Mesothelial cell of epicardium (in vitro differentiated cells): ENCODE data around the gene CHD6. TPM values are rescaled to one million over a fixed set of nuclear protein-coding genes. Genes with fewer than 3 reads are reported as not detected.

ENCODE experiments used
- DNase-seq, 2 experiments: peaks; one replicate each; pipeline ENCODE4 v3.0.0; 2021; ENCODE audit warnings: low spot score in 2 of 2; ENCODE audit not compliant: unreplicated experiment in 2 of 2
- H3K27ac Mint-ChIP-seq: 2 replicates; pipeline ENCODE4 v1.8.0; 2021; ENCODE audit warnings: mixed read lengths
- H3K27me3 Mint-ChIP-seq: 2 replicates; pipeline ENCODE4 v1.8.0; 2021; ENCODE audit warnings: low read depth, mixed read lengths
- H3K36me3 Mint-ChIP-seq: 2 replicates; pipeline ENCODE4 v1.8.0; 2021; ENCODE audit warnings: mixed read lengths
- H3K4me1 Mint-ChIP-seq: 2 replicates; pipeline ENCODE4 v1.8.0; 2021; ENCODE audit warnings: mixed read lengths
- H3K4me3 Mint-ChIP-seq: 2 replicates; pipeline ENCODE4 v1.8.0; 2021; ENCODE audit warnings: mild to moderate bottlenecking, moderate library complexity, mixed read lengths
- H3K9me3 Mint-ChIP-seq: 2 replicates; pipeline ENCODE4 v1.8.0; 2021; ENCODE audit warnings: mixed read lengths
- total RNA-seq: library from RNA; stranded (reverse); gene quantifications from 3 replicates; pipeline ENCODE4 v1.2.1, GENCODE V29; 2021
- TF ChIP-seq, protein P1 (sequence below): fragments of 200-600 bp; sonication (generic); IDR thresholded peaks from one replicate; pipeline ENCODE4 v1.5.0; 2021; ENCODE audit warnings: antibody characterized with exemption; ENCODE audit not compliant: unreplicated experiment

CHD6 gene
- total RNA-seq, 1 donor from 2014 or later, result 107 TPM

- H3K4me3 Mint-ChIP-seq, result no peak overlapping the region
- H3K4me1 Mint-ChIP-seq, result no peaks in the 10 kb centered on the region
- H3K9me3 Mint-ChIP-seq, result no peaks in the 10 kb centered on the region
- H3K27me3 Mint-ChIP-seq, result no peaks in the 10 kb centered on the region
- DNase-seq, result no peak
- TF ChIP-seq, protein P1, sequence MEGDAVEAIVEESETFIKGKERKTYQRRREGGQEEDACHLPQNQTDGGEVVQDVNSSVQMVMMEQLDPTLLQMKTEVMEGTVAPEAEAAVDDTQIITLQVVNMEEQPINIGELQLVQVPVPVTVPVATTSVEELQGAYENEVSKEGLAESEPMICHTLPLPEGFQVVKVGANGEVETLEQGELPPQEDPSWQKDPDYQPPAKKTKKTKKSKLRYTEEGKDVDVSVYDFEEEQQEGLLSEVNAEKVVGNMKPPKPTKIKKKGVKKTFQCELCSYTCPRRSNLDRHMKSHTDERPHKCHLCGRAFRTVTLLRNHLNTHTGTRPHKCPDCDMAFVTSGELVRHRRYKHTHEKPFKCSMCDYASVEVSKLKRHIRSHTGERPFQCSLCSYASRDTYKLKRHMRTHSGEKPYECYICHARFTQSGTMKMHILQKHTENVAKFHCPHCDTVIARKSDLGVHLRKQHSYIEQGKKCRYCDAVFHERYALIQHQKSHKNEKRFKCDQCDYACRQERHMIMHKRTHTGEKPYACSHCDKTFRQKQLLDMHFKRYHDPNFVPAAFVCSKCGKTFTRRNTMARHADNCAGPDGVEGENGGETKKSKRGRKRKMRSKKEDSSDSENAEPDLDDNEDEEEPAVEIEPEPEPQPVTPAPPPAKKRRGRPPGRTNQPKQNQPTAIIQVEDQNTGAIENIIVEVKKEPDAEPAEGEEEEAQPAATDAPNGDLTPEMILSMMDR, result no peak
- peaks cover 59% of the 10 kb centered on the region for H3K36me3 Mint-ChIP-seq
- H3K27ac Mint-ChIP-seq, result no peak overlapping the region
These were observed 192.8 kb downstream of the CHD6 start for GRCh38 chr20:41425180-41425884.

- H3K27me3 Mint-ChIP-seq, result no peaks in the 10 kb centered on the region
- no peak for DNase-seq
- H3K27ac Mint-ChIP-seq, result no peak overlapping the region
- no peaks in the 10 kb centered on the region for H3K9me3 Mint-ChIP-seq
- H3K4me3 Mint-ChIP-seq, result no peak overlapping the region
- H3K36me3 Mint-ChIP-seq, result peaks cover 62% of the 10 kb centered on the region
- TF ChIP-seq, protein P1, result no peak
- H3K4me1 Mint-ChIP-seq, result no peaks in the 10 kb centered on the region
These were observed 193.6 kb downstream of the CHD6 start for GRCh38 chr20:41424546-41424945.

DNA sequence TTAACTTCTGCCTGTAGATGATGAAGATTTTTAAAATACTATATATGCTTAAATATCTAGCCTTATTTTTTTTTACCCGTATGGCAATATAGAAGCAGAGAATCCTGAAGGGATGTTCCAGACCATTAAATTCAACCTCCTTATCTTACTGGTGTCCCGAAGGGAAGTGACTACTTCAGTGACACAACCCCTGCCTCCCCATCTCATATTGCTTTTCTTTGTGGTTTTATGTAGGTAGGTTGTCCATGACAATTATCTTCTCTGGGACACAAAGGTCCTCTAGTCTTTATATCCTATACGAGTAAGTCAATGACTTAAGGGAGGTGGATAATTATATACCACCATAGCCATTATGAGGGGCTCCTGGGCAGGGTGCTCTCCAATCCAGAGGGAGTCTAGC, 194.2 kb downstream of the CHD6 start:
- H3K4me3 Mint-ChIP-seq, result no peak overlapping the region
- DNase-seq, result no peak
- peaks cover 59% of the 10 kb centered on the region for H3K36me3 Mint-ChIP-seq
- H3K9me3 Mint-ChIP-seq, result no peaks in the 10 kb centered on the region
- H3K4me1 Mint-ChIP-seq, result no peaks in the 10 kb centered on the region
- no peak overlapping the region for H3K27ac Mint-ChIP-seq
- TF ChIP-seq, protein P1, result no peak
- no peaks in the 10 kb centered on the region for H3K27me3 Mint-ChIP-seq

DNA sequence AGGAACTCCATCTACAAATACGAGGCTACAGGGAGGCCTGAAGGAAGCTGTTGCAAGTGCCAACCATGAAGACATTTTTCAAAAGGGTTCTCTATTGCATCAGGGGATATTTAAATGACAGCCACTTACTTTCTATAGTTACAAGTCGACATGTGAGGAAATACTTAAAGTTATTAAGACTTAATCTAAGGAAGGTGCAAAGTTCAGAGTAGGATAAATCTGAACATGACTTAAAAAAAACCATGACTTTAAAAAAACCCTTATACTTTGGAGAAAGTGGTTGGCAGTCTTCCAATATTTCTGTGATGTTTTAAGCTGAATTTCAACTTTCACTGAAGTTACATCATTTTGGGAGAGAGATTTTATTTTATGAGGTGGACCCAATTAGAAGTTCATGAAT, 195.2 kb downstream of the CHD6 start:
- no peaks in the 10 kb centered on the region for H3K4me1 Mint-ChIP-seq
- no peak overlapping the region for H3K4me3 Mint-ChIP-seq
- peaks cover 58% of the 10 kb centered on the region for H3K36me3 Mint-ChIP-seq
- no peaks in the 10 kb centered on the region for H3K27me3 Mint-ChIP-seq
- H3K27ac Mint-ChIP-seq, result no peak overlapping the region
- no peak for DNase-seq
- H3K9me3 Mint-ChIP-seq, result no peaks in the 10 kb centered on the region
- TF ChIP-seq, protein P1, result no peak

GRCh38 chr20:41418739-41419293, 199.4 kb downstream of the CHD6 start:
- TF ChIP-seq, protein P1, result no peak
- no peak overlapping the region for H3K4me3 Mint-ChIP-seq
- no peaks in the 10 kb centered on the region for H3K9me3 Mint-ChIP-seq
- no peaks in the 10 kb centered on the region for H3K4me1 Mint-ChIP-seq
- no peaks in the 10 kb centered on the region for H3K27me3 Mint-ChIP-seq
- no peak overlapping the region for H3K27ac Mint-ChIP-seq
- H3K36me3 Mint-ChIP-seq, result peaks cover 70% of the 10 kb centered on the region
- DNase-seq, result no peak
